GM21529 (cell line): ENCODE results near the gene OR52E4.

Source experiments
- ATAC-seq: cut with Tn5 transposase; IDR thresholded peaks from one replicate; pipeline ENCODE4 v1.9.1; 2021; ENCODE audit not compliant: unreplicated experiment

OR52E4 gene

DNA sequence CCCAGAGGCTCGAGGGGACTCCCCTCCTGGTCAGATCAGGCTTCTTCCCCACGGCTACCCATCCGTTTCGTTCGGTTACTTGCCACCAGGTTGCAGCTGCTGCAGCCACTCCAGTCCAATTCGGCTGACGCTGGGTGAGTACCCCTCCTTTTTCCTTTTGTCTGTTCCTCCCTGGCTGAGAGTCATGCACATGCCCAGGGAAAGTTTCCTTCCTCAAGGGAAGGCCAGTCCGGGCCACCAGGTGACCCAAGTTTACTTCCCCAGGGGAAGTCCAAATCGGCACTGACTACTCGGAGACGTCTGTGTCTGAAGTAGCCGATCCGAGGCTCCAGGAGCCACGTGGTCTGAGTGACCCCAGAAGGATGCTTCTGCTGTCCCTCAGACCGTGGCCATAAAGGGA, 48.4 kb downstream of the OR52E4 start:
- no peak for ATAC-seq

DNA sequence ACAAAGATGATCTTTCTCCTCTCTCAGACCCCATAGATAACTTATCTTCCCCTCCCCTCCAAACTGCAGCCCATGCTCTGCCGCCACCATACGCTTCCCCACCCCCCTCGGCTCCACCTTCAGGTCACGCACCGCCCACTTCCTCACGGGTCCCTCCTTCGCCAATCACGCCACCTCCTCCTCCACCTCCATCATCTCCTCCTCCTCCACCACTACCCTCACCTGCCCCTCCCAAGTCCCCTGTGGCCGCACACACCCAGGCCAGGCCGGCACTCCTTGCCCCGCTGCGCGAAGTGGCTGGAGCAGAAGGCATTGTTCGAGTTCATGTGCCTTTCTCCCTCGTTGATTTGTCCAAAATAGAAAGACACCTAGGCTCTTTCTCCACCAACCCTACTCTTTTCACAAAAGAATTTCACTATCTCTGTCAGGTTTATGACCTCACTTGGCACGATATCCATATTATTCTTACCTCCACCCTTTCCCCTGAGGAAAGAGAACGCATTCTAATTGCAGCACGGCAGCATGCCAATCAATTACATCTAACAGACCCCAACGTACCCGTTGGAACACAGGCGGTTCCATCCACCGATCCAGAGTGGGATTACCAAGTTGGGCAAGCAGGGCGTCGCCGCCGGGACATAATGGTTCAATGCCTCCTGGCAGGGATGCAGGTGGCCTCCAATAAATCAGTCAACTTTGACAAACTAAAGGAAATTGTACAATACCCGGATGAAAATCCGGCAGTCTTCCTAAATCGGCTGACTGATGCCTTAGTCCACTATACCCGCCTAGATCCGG, 49.3 kb downstream of the OR52E4 start:
- no peak for ATAC-seq

DNA sequence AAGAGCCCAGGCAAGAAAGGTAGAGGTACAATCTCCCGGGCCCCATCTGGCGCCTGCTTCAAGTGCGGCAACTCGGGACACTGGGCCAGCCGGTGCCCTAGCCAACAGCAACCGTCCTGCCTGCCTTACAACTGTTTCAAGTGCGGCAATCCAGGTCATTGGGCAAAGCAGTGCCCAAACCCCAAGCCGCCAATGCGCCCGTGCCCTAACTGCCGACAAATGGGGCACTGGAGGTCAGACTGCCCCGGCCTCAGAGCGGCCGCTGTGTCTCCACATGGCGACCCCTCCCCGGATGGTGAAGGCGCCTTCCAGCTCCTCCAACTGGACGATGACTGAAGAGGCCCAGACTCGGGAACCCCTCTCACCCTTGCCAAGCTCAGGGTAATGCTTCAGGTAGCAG, 50.2 kb downstream of the OR52E4 start:
- no peak for ATAC-seq

DNA sequence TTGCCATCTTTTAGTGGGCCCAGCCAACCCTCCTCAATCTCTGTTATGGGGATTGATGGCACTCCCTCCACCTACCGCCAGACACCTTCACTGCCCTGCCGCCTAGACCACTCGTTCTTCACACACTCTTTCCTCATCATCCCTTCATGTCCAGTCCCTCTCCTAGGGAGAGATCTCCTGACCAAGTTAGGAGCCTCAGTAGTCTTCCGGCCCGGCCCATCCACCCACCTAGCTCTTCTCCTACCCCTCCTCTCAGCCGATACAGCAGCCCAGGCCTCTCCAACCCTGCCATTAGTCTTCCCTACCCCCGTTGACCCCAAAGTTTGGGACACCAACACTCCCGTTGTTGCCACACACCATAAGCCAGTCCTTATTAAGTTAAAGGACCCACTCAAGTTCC, 50.6 kb downstream of the OR52E4 start:
- ATAC-seq = no peak

DNA sequence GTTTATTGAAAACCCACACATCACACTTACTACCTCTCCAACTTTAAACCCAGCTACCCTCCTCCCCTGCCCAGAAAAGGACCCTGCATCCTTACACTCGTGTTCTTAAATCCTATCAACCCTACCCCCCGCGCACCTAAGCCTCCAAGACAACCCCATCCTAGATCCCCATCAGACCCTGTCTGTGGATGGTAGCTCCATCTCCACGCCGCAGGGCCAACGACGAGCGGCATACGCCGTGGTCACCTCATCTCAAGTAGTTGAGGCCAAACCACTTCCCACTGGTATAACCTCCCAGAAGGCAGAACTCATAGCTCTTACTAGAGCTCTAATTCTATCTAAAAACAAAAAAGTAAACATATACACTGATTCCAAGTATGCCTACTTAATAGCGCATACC, 52.2 kb downstream of the OR52E4 start:
- no peak for ATAC-seq

DNA sequence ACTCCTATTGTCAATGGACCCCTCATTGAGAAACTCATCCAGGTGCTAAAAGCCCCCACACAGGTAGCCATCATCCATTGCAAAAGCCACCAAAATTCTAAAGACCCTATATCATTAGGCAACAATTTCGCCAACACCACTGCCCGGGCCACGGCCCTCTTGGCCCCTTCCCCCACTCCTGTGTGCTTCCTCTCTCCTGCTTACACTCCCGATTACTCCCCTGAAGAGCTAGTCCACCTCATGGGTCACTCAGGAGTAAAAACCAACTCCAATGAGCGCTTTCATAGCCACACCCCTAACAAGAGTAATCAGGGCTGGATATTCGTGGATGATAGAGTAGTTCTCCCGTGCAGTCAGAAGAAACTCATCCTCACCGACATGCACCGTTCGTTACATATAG, 52.7 kb downstream of the OR52E4 start:
- ATAC-seq = no peak
